SIG-M5 treated with dmso at 0.1 percent for 504 hours (cell line): Measurements from ENCODE around the gene VSTM2B.

Experiments
- DNase-seq: peaks from one replicate; lab custom pipeline; 2025; ENCODE audit not compliant: unreplicated experiment; lab: John Stamatoyannopoulos, UW

The VSTM2B gene

GRCh38 chr19:29515233-29515619, 10.6 kb upstream of the VSTM2B start:
- DNase-seq = no peak

- DNase-seq = no peak
Observed at GRCh38 chr19:29515706-29516357, 10.0 kb upstream of the VSTM2B start.

GRCh38 chr19:29516358-29516725, 9.5 kb upstream of the VSTM2B start:
- no peak for DNase-seq

GRCh38 chr19:29516821-29517395, 8.9 kb upstream of the VSTM2B start:
- no peak for DNase-seq

- DNase-seq = no peak
Observed at GRCh38 chr19:29517412-29517811, 8.4 kb upstream of the VSTM2B start.

GRCh38 chr19:29517946-29518345, 7.8 kb upstream of the VSTM2B start:
- no peak for DNase-seq

GRCh38 chr19:29519146-29519545, 6.6 kb upstream of the VSTM2B start:
- DNase-seq = no peak

GRCh38 chr19:29519931-29520330, 5.9 kb upstream of the VSTM2B start:
- DNase-seq = no peak

GRCh38 chr19:29520390-29520789, 5.4 kb upstream of the VSTM2B start:
- DNase-seq = no peak

GRCh38 chr19:29521291-29522075, 4.3 kb upstream of the VSTM2B start:
- DNase-seq = no peak

- DNase-seq = no peak
Observed at GRCh38 chr19:29523568-29523967, 2.2 kb upstream of the VSTM2B start.

GRCh38 chr19:29524201-29524911, 1.4 kb upstream of the VSTM2B start:
- no peak for DNase-seq

GRCh38 chr19:29524912-29525831, 622 bp upstream of the VSTM2B start:
- DNase-seq = no peak

GRCh38 chr19:29526730-29527499, 1.1 kb downstream of the VSTM2B start:
- DNase-seq = no peak

- DNase-seq = no peak
Observed at GRCh38 chr19:29527500-29528328, 1.9 kb downstream of the VSTM2B start.

- peak; percentile 12 for DNase-seq
Observed at GRCh38 chr19:29528350-29528945, 2.7 kb downstream of the VSTM2B start.

GRCh38 chr19:29528946-29529645, 3.3 kb downstream of the VSTM2B start:
- DNase-seq = no peak
